HEK293 (cell line): ENCODE data around the gene HIRA.

Experiments
- CTCF ChIA-PET: fragments of 350-600 bp; formaldehyde crosslinking; extraction: SDS; loops from one replicate; lab custom pipeline; 2021; ENCODE audit warnings: antibody characterized with exemption; lab: Yijun Ruan, JAX
- POLR2A ChIA-PET: fragments of 300-600 bp; formaldehyde crosslinking; extraction: SDS; loops from one replicate; lab custom pipeline; 2020; ENCODE audit warnings: antibody characterized with exemption, inconsistent platforms; lab: Yijun Ruan, JAX
- H3K27ac ChIP-seq: fragments of 200-500 bp; sonication (Bioruptor generic); 2 replicates; pipeline ENCODE4 v1.5.1; 2014; ENCODE audit warnings: low read depth, low read length, control low read depth, inconsistent platforms; ENCODE audit errors: extremely low read depth
- H3K36me3 ChIP-seq, 2 experiments: fragments of 200-500 bp in 1 of 2; sonication (Bioruptor generic) in 1 of 2; 1 replicate in 1 of 2; 2 replicates in 1 of 2; pipeline ENCODE4 v1.5.1; 2014 to 2017; ENCODE audit warnings: inconsistent platforms in 2 of 2, low read length in 2 of 2; ENCODE audit not compliant: control insufficient read depth in 2 of 2, insufficient read depth in 1 of 2
- H3K4me1 ChIP-seq: fragments of 200-500 bp; sonication (Bioruptor generic); 2 replicates; pipeline ENCODE4 v1.5.1; 2014; ENCODE audit warnings: mild to moderate bottlenecking, low read length, inconsistent platforms; ENCODE audit not compliant: control insufficient read depth, insufficient read depth
- H3K4me3 ChIP-seq: 2 replicates; pipeline ENCODE4 v1.5.1; 2011; ENCODE audit warnings: low read depth, mild to moderate bottlenecking, control low read depth, low read length, moderate library complexity
- H3K9me3 ChIP-seq: fragments of 200-500 bp; sonication (Bioruptor generic); 2 replicates; pipeline ENCODE4 v1.5.1; 2014; ENCODE audit warnings: low read depth, low read length, inconsistent platforms; ENCODE audit not compliant: control insufficient read depth, insufficient read depth
- BCL11B ChIP-seq: fragments of 450-650 bp; formaldehyde crosslinking; IDR thresholded peaks from 2 replicates; pipeline ENCODE4 v1.5.1; 2016; ENCODE audit warnings: low read depth, missing biosample characterization, missing genetic modification characterization
- GFI1B ChIP-seq: fragments of 450-650 bp; formaldehyde crosslinking; IDR thresholded peaks from 2 replicates; pipeline ENCODE4 v1.5.1; 2016; ENCODE audit warnings: missing biosample characterization, missing genetic modification characterization
- IKZF3 ChIP-seq: fragments of 450-650 bp; IDR thresholded peaks from 2 replicates; pipeline ENCODE4 v1.5.0; 2018; ENCODE audit warnings: missing biosample characterization, mild to moderate bottlenecking, missing genetic modification characterization, moderate library complexity
- PRDM1 ChIP-seq: fragments of 450-650 bp; formaldehyde crosslinking; IDR thresholded peaks from 2 replicates; pipeline ENCODE4; 2016; ENCODE audit warnings: missing biosample characterization, missing genetic modification characterization
- SCRT1 ChIP-seq: fragments of 450-650 bp; formaldehyde crosslinking; IDR thresholded peaks from 2 replicates; pipeline ENCODE4 v1.5.1; 2016; ENCODE audit warnings: missing biosample characterization, missing genetic modification characterization, borderline replicate concordance
- SCRT2 ChIP-seq: fragments of 450-650 bp; formaldehyde crosslinking; IDR thresholded peaks from 2 replicates; pipeline ENCODE4 v1.5.1; 2016; ENCODE audit warnings: missing biosample characterization, missing genetic modification characterization
- TCF7L2 ChIP-seq: IDR thresholded peaks from 2 replicates; pipeline ENCODE4 v1.6.1; 2011; ENCODE audit warnings: low read depth, mild to moderate bottlenecking, inconsistent platforms, low read length, moderate library complexity, borderline replicate concordance
- YY1 ChIP-seq: fragments of 450-650 bp; formaldehyde crosslinking; IDR thresholded peaks from 2 replicates; pipeline ENCODE4 v1.5.1; 2018; ENCODE audit warnings: missing biosample characterization, missing genetic modification characterization
- ZBTB48 ChIP-seq: fragments of 450-650 bp; formaldehyde crosslinking; IDR thresholded peaks from 2 replicates; pipeline ENCODE4 v1.5.1; 2016; ENCODE audit warnings: missing biosample characterization, missing genetic modification characterization
- ZFP69B ChIP-seq: fragments of 450-650 bp; formaldehyde crosslinking; IDR thresholded peaks from 2 replicates; pipeline ENCODE4 v1.5.1; 2016; ENCODE audit warnings: missing biosample characterization, missing genetic modification characterization
- ZNF239 ChIP-seq: fragments of 450-650 bp; formaldehyde crosslinking; IDR thresholded peaks from 2 replicates; pipeline ENCODE4 v1.5.1; 2016; ENCODE audit warnings: missing biosample characterization, missing genetic modification characterization
- ZNF292 ChIP-seq: fragments of 450-650 bp; formaldehyde crosslinking; IDR thresholded peaks from 2 replicates; pipeline ENCODE4 v1.5.1; 2016; ENCODE audit warnings: low read depth, missing biosample characterization, missing genetic modification characterization, borderline replicate concordance
- ZNF394 ChIP-seq: fragments of 450-650 bp; formaldehyde crosslinking; IDR thresholded peaks from 2 replicates; pipeline ENCODE4 v1.5.1; 2016; ENCODE audit warnings: missing biosample characterization, missing genetic modification characterization, mild to moderate bottlenecking, moderate library complexity, borderline replicate concordance
- ZNF423 ChIP-seq: fragments of 450-650 bp; formaldehyde crosslinking; IDR thresholded peaks from 2 replicates; pipeline ENCODE4 v1.5.1; 2016; ENCODE audit warnings: missing biosample characterization, missing genetic modification characterization
- ZNF426 ChIP-seq: fragments of 450-650 bp; formaldehyde crosslinking; IDR thresholded peaks from 2 replicates; pipeline ENCODE4 v1.5.1; 2017; ENCODE audit warnings: missing biosample characterization, missing genetic modification characterization, mild to moderate bottlenecking, inconsistent platforms, moderate library complexity
- ZNF560 ChIP-seq: fragments of 450-650 bp; formaldehyde crosslinking; IDR thresholded peaks from 2 replicates; pipeline ENCODE4 v1.5.1; 2017; ENCODE audit warnings: missing biosample characterization, missing genetic modification characterization, borderline replicate concordance
- ZNF629 ChIP-seq: fragments of 450-650 bp; formaldehyde crosslinking; IDR thresholded peaks from 2 replicates; pipeline ENCODE4 v1.5.1; 2017; ENCODE audit warnings: missing biosample characterization, missing genetic modification characterization
- ZNF785 ChIP-seq: fragments of 450-650 bp; formaldehyde crosslinking; IDR thresholded peaks from 2 replicates; pipeline ENCODE4 v1.5.1; 2016; ENCODE audit warnings: missing biosample characterization, missing genetic modification characterization
- ZNF792 ChIP-seq: fragments of 450-650 bp; formaldehyde crosslinking; IDR thresholded peaks from 2 replicates; pipeline ENCODE4 v1.5.1; 2016; ENCODE audit warnings: missing biosample characterization, missing genetic modification characterization
- ZSCAN30 ChIP-seq: fragments of 450-650 bp; IDR thresholded peaks from 2 replicates; pipeline ENCODE4 v1.5.1; 2018; ENCODE audit warnings: missing biosample characterization, mild to moderate bottlenecking, missing genetic modification characterization, moderate library complexity
- TF ChIP-seq, protein P1 (sequence below): fragments of 450-650 bp; formaldehyde crosslinking; IDR thresholded peaks from 2 replicates; pipeline ENCODE4 v1.5.1; 2016; ENCODE audit warnings: missing biosample characterization, missing genetic modification characterization
- TF ChIP-seq, protein P2 (sequence below): fragments of 450-650 bp; formaldehyde crosslinking; IDR thresholded peaks from 2 replicates; pipeline ENCODE4 v1.5.1; 2016; ENCODE audit warnings: missing biosample characterization, missing genetic modification characterization
- TF ChIP-seq, protein P3 (sequence below): fragments of 450-650 bp; IDR thresholded peaks from 2 replicates; pipeline ENCODE4 v1.5.1; 2018; ENCODE audit warnings: missing biosample characterization, missing genetic modification characterization
- TF ChIP-seq, protein P4 (sequence below): fragments of 450-650 bp; formaldehyde crosslinking; IDR thresholded peaks from 2 replicates; pipeline ENCODE4 v1.5.1; 2016; ENCODE audit warnings: missing biosample characterization, missing genetic modification characterization
- TF ChIP-seq, protein P5 (sequence below): fragments of 450-650 bp; formaldehyde crosslinking; IDR thresholded peaks from 2 replicates; pipeline ENCODE4 v1.5.1; 2017; ENCODE audit warnings: missing biosample characterization, missing genetic modification characterization
- TF ChIP-seq, protein P6 (sequence below): fragments of 450-650 bp; formaldehyde crosslinking; IDR thresholded peaks from 2 replicates; pipeline ENCODE4 v1.5.1; 2016; ENCODE audit warnings: missing biosample characterization, missing genetic modification characterization

HIRA gene

DNA sequence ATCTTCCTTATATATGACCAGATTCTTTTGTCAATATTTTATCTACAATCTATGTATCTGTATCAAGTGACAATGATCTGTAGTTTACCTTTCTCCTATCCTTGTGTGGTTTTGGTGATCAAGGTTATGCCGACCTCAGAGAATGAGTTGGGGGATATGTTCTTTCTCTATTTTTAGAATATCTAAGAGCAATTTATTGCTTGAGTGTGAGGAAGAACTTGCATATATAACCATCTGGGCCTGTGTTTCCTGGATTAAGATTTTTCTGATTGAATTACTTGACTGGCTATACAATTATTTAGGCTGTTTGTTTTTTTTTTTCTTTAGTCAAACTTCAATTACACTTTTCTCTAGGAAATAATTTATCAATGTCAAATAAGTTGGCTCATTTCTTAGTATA lies 30.0 kb upstream of the HIRA start:
- CTCF ChIA-PET = interaction anchor here (0.8 to 5.8 kb wide), 2 partner anchors 13 to 168 kb away, joined by 3 to 27 read pairs; no protein-coding TSS in a partner anchor
- POLR2A ChIA-PET = no interaction called here

DNA sequence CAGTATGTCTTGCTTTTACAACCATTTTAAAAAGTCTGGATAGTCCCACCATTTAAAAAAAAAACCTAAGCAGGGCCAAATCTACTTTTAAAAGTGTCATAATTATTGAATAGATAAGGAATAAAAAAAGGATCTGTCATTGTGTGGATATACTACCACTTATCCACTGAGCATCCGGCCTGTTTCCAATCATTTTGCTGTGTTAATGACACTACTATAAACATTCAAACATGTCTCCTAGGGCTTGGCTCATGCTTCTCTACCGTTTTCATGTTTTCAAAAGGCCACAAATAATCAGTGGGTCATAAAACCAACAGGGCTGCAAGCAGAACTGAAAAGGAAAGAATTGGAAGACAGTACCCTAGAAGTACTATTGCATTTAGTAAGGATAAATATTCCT lies 28.5 kb upstream of the HIRA start:
- Histone ChIP-seq H3K27ac (no peak overlapping the region), H3K9me3 (no peaks in the 10 kb centered on the region), H3K36me3 (peaks cover 14 to 96% of the 10 kb centered on the region in 2 experiments; a peak in 2 of 3 replicates), H3K4me3 (no peak overlapping the region), H3K4me1 (no peaks in the 10 kb centered on the region)
- POLR2A ChIA-PET = no interaction called here
- CTCF ChIA-PET = interaction anchor here (0.7 kb wide), 1 partner anchor 14 kb away, joined by 4 read pairs; no protein-coding TSS in a partner anchor
- TF ChIP-seq, protein P1, sequence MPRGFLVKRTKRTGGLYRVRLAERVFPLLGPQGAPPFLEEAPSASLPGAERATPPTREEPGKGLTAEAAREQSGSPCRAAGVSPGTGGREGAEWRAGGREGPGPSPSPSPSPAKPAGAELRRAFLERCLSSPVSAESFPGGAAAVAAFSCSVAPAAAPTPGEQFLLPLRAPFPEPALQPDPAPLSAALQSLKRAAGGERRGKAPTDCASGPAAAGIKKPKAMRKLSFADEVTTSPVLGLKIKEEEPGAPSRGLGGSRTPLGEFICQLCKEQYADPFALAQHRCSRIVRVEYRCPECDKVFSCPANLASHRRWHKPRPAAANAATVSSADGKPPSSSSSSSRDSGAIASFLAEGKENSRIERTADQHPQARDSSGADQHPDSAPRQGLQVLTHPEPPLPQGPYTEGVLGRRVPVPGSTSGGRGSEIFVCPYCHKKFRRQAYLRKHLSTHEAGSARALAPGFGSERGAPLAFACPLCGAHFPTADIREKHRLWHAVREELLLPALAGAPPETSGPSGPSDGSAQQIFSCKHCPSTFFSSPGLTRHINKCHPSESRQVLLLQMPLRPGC (tag by site-specific recombination) = no peak
- TF ChIP-seq ZNF560 (tag by site-specific recombination) = no peak
- TF ChIP-seq ZBTB48 (tag by site-specific recombination) = no peak
- no peak for TF ChIP-seq ZNF426 (tag by site-specific recombination)
- TF ChIP-seq BCL11B (tag by site-specific recombination) = no peak
- TF ChIP-seq ZNF239 (tag by site-specific recombination) = no peak
- TF ChIP-seq ZNF792 (tag by site-specific recombination) = no peak
- no peak for TF ChIP-seq SCRT2 (tag by site-specific recombination)
- no peak for TF ChIP-seq SCRT1 (tag by site-specific recombination)
- TF ChIP-seq ZNF394 = no peak
- TF ChIP-seq ZNF292 (tag by site-specific recombination) = no peak
- TF ChIP-seq ZNF629 = no peak
- TF ChIP-seq, protein P2, sequence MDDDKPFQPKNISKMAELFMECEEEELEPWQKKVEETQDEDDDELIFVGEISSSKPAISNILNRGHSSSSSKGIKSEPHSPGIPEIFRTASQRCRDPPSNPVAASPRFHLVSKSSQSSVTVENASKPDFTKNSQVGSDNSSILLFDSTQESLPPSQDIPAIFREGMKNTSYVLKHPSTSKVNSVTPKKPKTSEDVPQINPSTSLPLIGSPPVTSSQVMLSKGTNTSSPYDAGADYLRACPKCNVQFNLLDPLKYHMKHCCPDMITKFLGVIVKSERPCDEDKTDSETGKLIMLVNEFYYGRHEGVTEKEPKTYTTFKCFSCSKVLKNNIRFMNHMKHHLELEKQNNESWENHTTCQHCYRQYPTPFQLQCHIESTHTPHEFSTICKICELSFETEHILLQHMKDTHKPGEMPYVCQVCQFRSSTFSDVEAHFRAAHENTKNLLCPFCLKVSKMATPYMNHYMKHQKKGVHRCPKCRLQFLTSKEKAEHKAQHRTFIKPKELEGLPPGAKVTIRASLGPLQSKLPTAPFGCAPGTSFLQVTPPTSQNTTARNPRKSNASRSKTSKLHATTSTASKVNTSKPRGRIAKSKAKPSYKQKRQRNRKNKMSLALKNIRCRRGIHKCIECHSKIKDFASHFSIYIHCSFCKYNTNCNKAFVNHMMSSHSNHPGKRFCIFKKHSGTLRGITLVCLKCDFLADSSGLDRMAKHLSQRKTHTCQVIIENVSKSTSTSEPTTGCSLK = no peak
- TF ChIP-seq GFI1B (tag by site-specific recombination) = no peak
- TF ChIP-seq ZSCAN30 (tag by site-specific recombination) = no peak
- no peak for TF ChIP-seq TCF7L2
- TF ChIP-seq, protein P3, sequence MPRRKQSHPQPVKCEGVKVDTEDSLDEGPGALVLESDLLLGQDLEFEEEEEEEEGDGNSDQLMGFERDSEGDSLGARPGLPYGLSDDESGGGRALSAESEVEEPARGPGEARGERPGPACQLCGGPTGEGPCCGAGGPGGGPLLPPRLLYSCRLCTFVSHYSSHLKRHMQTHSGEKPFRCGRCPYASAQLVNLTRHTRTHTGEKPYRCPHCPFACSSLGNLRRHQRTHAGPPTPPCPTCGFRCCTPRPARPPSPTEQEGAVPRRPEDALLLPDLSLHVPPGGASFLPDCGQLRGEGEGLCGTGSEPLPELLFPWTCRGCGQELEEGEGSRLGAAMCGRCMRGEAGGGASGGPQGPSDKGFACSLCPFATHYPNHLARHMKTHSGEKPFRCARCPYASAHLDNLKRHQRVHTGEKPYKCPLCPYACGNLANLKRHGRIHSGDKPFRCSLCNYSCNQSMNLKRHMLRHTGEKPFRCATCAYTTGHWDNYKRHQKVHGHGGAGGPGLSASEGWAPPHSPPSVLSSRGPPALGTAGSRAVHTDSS (tag by site-specific recombination) = no peak
- TF ChIP-seq PRDM1 = no peak
- TF ChIP-seq IKZF3 (tag by site-specific recombination) = no peak

More for the DNA sequence above, 30.0 kb upstream of the HIRA start:
- Histone ChIP-seq H3K4me1 (no peaks in the 10 kb centered on the region), H3K27ac (no peak overlapping the region), H3K9me3 (no peaks in the 10 kb centered on the region), H3K36me3 (peaks cover 12 to 96% of the 10 kb centered on the region in 2 experiments; a peak in 2 of 3 replicates), H3K4me3 (no peak overlapping the region)
- no peak for TF ChIP-seq ZNF423 (tag by site-specific recombination)
- TF ChIP-seq YY1 (tag by site-specific recombination) = no peak
- TF ChIP-seq, protein P4, sequence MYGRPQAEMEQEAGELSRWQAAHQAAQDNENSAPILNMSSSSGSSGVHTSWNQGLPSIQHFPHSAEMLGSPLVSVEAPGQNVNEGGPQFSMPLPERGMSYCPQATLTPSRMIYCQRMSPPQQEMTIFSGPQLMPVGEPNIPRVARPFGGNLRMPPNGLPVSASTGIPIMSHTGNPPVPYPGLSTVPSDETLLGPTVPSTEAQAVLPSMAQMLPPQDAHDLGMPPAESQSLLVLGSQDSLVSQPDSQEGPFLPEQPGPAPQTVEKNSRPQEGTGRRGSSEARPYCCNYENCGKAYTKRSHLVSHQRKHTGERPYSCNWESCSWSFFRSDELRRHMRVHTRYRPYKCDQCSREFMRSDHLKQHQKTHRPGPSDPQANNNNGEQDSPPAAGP = no peak
- no peak for TF ChIP-seq ZFP69B
- no peak for TF ChIP-seq ZNF785 (tag by site-specific recombination)
- TF ChIP-seq, protein P5, sequence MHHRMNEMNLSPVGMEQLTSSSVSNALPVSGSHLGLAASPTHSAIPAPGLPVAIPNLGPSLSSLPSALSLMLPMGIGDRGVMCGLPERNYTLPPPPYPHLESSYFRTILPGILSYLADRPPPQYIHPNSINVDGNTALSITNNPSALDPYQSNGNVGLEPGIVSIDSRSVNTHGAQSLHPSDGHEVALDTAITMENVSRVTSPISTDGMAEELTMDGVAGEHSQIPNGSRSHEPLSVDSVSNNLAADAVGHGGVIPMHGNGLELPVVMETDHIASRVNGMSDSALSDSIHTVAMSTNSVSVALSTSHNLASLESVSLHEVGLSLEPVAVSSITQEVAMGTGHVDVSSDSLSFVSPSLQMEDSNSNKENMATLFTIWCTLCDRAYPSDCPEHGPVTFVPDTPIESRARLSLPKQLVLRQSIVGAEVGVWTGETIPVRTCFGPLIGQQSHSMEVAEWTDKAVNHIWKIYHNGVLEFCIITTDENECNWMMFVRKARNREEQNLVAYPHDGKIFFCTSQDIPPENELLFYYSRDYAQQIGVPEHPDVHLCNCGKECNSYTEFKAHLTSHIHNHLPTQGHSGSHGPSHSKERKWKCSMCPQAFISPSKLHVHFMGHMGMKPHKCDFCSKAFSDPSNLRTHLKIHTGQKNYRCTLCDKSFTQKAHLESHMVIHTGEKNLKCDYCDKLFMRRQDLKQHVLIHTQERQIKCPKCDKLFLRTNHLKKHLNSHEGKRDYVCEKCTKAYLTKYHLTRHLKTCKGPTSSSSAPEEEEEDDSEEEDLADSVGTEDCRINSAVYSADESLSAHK (tag by site-specific recombination) = no peak
- TF ChIP-seq, protein P6, sequence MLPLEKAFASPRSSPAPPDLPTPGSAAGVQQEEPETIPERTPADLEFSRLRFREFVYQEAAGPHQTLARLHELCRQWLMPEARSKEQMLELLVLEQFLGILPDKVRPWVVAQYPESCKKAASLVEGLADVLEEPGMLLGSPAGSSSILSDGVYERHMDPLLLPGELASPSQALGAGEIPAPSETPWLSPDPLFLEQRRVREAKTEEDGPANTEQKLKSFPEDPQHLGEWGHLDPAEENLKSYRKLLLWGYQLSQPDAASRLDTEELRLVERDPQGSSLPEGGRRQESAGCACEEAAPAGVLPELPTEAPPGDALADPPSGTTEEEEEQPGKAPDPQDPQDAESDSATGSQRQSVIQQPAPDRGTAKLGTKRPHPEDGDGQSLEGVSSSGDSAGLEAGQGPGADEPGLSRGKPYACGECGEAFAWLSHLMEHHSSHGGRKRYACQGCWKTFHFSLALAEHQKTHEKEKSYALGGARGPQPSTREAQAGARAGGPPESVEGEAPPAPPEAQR (tag by site-specific recombination) = no peak
